Caco-2 (cell line): Measurements from ENCODE around the gene OSBPL8. TPM values are rescaled to one million over a fixed set of nuclear protein-coding genes. Genes with fewer than 3 reads are reported as not detected.

Experiments
- BruUV-seq: library from RNA; stranded (reverse); fragments of 400-500 nt; replicated peaks from 2 replicates; lab custom pipeline; 2021; lab: Mats Ljungman, UMichigan
- CTCF ChIA-PET: fragments of 300-600 bp; sonication (Branson Sonifier 250); formaldehyde crosslinking; loops from one replicate; lab custom pipeline; 2022; ENCODE audit warnings: antibody characterized with exemption; lab: Charles Lee
- POLR2A ChIA-PET: fragments of 300-600 bp; sonication (Branson Sonifier 250); formaldehyde crosslinking; loops from one replicate; lab custom pipeline; 2022; ENCODE audit warnings: antibody characterized with exemption; lab: Charles Lee
- DNase-seq, 2 experiments: peaks; one replicate each; pipeline versions ENCODE4 v3.0.0 to v3.0.0-alpha.2; 2020 to 2022
- H3K27me3 ChIP-seq: replicated peaks from 2 replicates; pipeline ENCODE4 v1.6.0; 2011; ENCODE audit warnings: low read length; ENCODE audit not compliant: control insufficient read depth, insufficient read depth
- H3K36me3 ChIP-seq: 2 replicates; pipeline ENCODE4 v1.5.1; 2011; ENCODE audit warnings: low read length; ENCODE audit not compliant: control insufficient read depth, insufficient read depth
- H3K4me1 ChIP-seq: fragments of 250-450 bp; sonication (Bioruptor Pico); 2 replicates; pipeline ENCODE4 v1.5.1; 2020; ENCODE audit warnings: mild to moderate bottlenecking
- H3K4me3 ChIP-seq: 2 replicates; pipeline ENCODE4 v1.5.1; 2011; ENCODE audit warnings: low read depth, mild to moderate bottlenecking, control low read depth, low read length
- H3K9me3 ChIP-seq: fragments of 250-450 bp; sonication (Bioruptor Pico); 2 replicates; pipeline ENCODE4 v1.5.1; 2020; ENCODE audit warnings: mild to moderate bottlenecking, moderate library complexity
- H3K27ac Mint-ChIP-seq: one replicate; pipeline ENCODE4 v1.8.0; 2022; ENCODE audit warnings: mixed read lengths; ENCODE audit not compliant: unreplicated experiment
- H3K27me3 Mint-ChIP-seq: one replicate; pipeline ENCODE4 v1.8.0; 2022; ENCODE audit warnings: mixed read lengths; ENCODE audit not compliant: insufficient read depth, unreplicated experiment
- H3K36me3 Mint-ChIP-seq: one replicate; pipeline ENCODE4 v1.8.0; 2022; ENCODE audit warnings: mild to moderate bottlenecking, mixed read lengths; ENCODE audit not compliant: insufficient read depth, unreplicated experiment
- H3K4me1 Mint-ChIP-seq: one replicate; pipeline ENCODE4 v1.8.0; 2022; ENCODE audit warnings: low read depth, mixed read lengths; ENCODE audit not compliant: unreplicated experiment
- H3K4me3 Mint-ChIP-seq: one replicate; pipeline ENCODE4 v1.8.0; 2022; ENCODE audit warnings: mild to moderate bottlenecking, moderate library complexity, mixed read lengths; ENCODE audit not compliant: unreplicated experiment
- H3K9me3 Mint-ChIP-seq: one replicate; pipeline ENCODE4 v1.8.0; 2022; ENCODE audit warnings: mixed read lengths; ENCODE audit not compliant: unreplicated experiment
- CTCF ChIP-seq, 2 experiments: fragments of 200-600 bp in 1 of 2; IDR thresholded peaks; 1 replicate in 1 of 2; 2 replicates in 1 of 2; pipeline versions ENCODE4 v1.5.1 to v1.8.0; 2011 to 2022; ENCODE audit warnings: antibody characterized with exemption in 1 of 2, control low read depth in 1 of 2, inconsistent platforms in 1 of 2, low read depth in 1 of 2, low read length in 1 of 2, mild to moderate bottlenecking in 1 of 2, moderate library complexity in 1 of 2; ENCODE audit not compliant: insufficient read depth in 1 of 2, severe bottlenecking in 1 of 2, unreplicated experiment in 1 of 2
- intact Hi-C: fragments of 100-400 bp; cut with micrococcal nuclease; formaldehyde crosslinking; loops from one replicate; pipeline ENCODE4 v1.10.0; 2022; ENCODE audit not compliant: unreplicated experiment
- total RNA-seq: library from RNA; stranded (reverse); gene quantifications from 2 replicates; pipeline ENCODE4 v1.2.3, GENCODE V29; 2022

OSBPL8 gene
- total RNA-seq, 1 experiment from 2014 or later = 50.0 TPM

- ChIA-PET POLR2A (no interaction called here), CTCF (interaction anchor here (0.5 kb wide), 1 partner anchor 9 kb away, joined by 3 read pairs; no protein-coding TSS in a partner anchor)
- H3K36me3 Mint-ChIP-seq = peaks cover 12% of the 10 kb centered on the region
- Histone ChIP-seq H3K27me3 (no peaks in the 10 kb centered on the region), H3K4me3 (no peak overlapping the region), H3K4me1 (peaks cover 56% of the 10 kb centered on the region), H3K36me3 (no peaks in the 10 kb centered on the region), H3K9me3 (no peaks in the 10 kb centered on the region)
- no peak overlapping the region for H3K4me3 Mint-ChIP-seq
- no peaks in the 10 kb centered on the region for H3K9me3 Mint-ChIP-seq
- H3K4me1 Mint-ChIP-seq = peaks cover 8% of the 10 kb centered on the region
- DNase-seq = peak in 1 of 2 experiments; percentile 13
- TF ChIP-seq CTCF (IDR thresholded peaks at IDR 0.05; ENCODE audit: insufficient read depth in 1 of 2, low read depth in 1 of 2, low read length in 1 of 2, severe bottlenecking in 1 of 2, unreplicated experiment in 1 of 2) = no peak
- BruUV-seq = no TSS peak
- intact Hi-C loops = loop anchor here (1.0 kb wide), 1 partner anchor 23 kb away; no protein-coding TSS in a partner anchor
- H3K27me3 Mint-ChIP-seq = no peaks in the 10 kb centered on the region
- H3K27ac Mint-ChIP-seq = no peak overlapping the region
Observed at GRCh38 chr12:76446090-76446489, 113.5 kb downstream of the OSBPL8 start.

GRCh38 chr12:76445462-76445861 lies 114.1 kb downstream of the OSBPL8 start:
- Mint-ChIP-seq H3K9me3 (no peaks in the 10 kb centered on the region), H3K27ac (no peak overlapping the region), H3K27me3 (no peaks in the 10 kb centered on the region), H3K4me1 (peaks cover 8% of the 10 kb centered on the region), H3K36me3 (peaks cover 12% of the 10 kb centered on the region), H3K4me3 (no peak overlapping the region)
- CTCF ChIA-PET = no interaction called here
- intact Hi-C loops = no loop called here
- POLR2A ChIA-PET = no interaction called here
- H3K4me3 ChIP-seq = no peak overlapping the region
- no peak for TF ChIP-seq CTCF (IDR thresholded peaks at IDR 0.05; ENCODE audit: insufficient read depth in 1 of 2, low read depth in 1 of 2, low read length in 1 of 2, severe bottlenecking in 1 of 2, unreplicated experiment in 1 of 2)
- no TSS peak for BruUV-seq
- peaks cover 56% of the 10 kb centered on the region for H3K4me1 ChIP-seq
- H3K9me3 ChIP-seq = no peaks in the 10 kb centered on the region
- no peaks in the 10 kb centered on the region for H3K36me3 ChIP-seq
- no peaks in the 10 kb centered on the region for H3K27me3 ChIP-seq
- no peak for DNase-seq

- DNase-seq = no peak
- no peaks in the 10 kb centered on the region for H3K36me3 ChIP-seq
- ChIA-PET POLR2A (no interaction called here), CTCF (no interaction called here)
- peaks cover 53% of the 10 kb centered on the region for H3K4me1 ChIP-seq
- no peak for TF ChIP-seq CTCF (IDR thresholded peaks at IDR 0.05; ENCODE audit: insufficient read depth in 1 of 2, low read depth in 1 of 2, low read length in 1 of 2, severe bottlenecking in 1 of 2, unreplicated experiment in 1 of 2)
- H3K4me3 ChIP-seq = no peak overlapping the region
- H3K27ac Mint-ChIP-seq = no peak overlapping the region
- H3K27me3 Mint-ChIP-seq = no peaks in the 10 kb centered on the region
- BruUV-seq = no TSS peak
- peaks cover 8% of the 10 kb centered on the region for H3K4me1 Mint-ChIP-seq
- no peaks in the 10 kb centered on the region for H3K9me3 ChIP-seq
- no peaks in the 10 kb centered on the region for H3K27me3 ChIP-seq
- H3K9me3 Mint-ChIP-seq = no peaks in the 10 kb centered on the region
- intact Hi-C loops = no loop called here
- H3K36me3 Mint-ChIP-seq = peaks cover 6% of the 10 kb centered on the region
- H3K4me3 Mint-ChIP-seq = no peak overlapping the region
Observed at GRCh38 chr12:76444408-76444984, 115.1 kb downstream of the OSBPL8 start.
